GM18511 (cell line): ENCODE data around the gene AKR1C1.
"Not testable (repeated sequence)": the region's sequence is repeated elsewhere in the genome, so short reads cannot be mapped to it uniquely, and the experiment has no call there.

ENCODE experiments used
- ATAC-seq: cut with Tn5 transposase; IDR thresholded peaks from one replicate; pipeline ENCODE4 v1.9.1; 2021; ENCODE audit warnings: mild to moderate bottlenecking, moderate library complexity; ENCODE audit not compliant: unreplicated experiment

The AKR1C1 gene

DNA sequence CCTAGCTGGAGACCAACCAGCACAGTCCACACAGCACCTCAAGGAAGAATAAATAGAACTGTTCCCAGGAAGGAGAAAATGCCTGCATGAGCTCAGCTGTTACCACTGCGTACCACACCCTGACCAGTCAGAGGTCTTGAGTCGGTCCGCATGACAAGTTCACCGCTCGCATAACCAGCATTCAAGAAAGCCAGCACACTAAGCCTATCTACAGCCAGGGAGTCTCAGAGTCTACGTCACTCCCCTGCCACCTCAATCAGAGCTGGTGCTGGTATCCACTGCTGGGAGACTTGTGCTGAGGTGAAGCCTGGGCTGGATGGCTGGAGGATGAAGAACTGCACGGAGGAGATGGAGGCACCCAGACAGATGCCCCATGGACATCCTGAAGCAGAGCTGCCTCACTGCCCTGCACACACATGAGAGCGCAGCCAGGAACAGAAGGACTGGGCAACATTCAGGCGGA lies 19.6 kb downstream of the AKR1C1 start:
- no peak for ATAC-seq

DNA sequence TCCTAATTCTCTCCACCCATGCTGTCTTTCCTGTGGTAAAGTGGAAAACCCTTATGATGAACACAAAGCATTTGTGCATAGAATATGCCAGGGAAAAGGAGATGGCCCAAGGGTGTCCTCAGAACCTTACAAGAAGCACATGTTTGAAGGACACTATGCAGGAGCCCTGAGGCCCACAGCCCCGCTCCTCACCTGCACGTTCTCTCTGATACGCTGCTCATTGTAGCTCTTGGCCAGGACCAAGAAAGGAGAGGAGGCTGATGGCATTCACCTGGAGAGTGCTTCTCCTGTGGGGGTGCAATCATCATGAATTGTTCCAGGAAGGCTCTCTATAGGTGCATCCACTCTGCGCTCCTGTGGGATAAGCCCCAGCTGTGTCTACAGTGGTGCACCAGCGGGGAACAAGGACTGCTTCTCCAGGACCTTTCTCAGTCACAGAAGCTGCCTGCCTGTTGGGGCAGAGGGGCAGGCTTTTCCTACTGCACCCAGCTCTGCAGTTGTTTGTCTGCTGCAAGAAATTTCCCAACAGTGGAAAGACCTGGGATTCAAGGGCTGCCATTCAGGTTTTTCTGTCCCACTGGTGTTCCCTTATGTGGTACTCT lies 20.5 kb downstream of the AKR1C1 start:
- no peak for ATAC-seq

DNA sequence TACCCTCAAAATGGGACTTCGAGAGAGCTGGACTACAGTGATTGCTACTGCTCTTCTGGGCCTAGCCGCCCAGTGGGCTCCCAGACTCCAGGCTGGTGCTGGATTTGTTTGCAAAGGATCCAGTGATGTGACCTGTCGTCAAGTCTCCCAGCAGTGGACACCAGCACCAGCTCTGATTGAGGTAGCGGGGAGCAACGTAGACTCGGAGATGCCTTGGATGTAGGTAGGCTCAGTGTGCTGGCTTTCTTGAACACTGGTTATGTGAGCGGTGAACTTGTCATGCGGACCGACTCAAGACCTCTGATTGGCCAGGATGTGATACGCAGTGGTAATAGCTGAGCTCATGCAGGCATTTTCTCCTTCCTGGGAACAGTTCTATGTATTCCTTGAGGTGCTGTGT lies 21.0 kb downstream of the AKR1C1 start:
- ATAC-seq, result no peak

DNA sequence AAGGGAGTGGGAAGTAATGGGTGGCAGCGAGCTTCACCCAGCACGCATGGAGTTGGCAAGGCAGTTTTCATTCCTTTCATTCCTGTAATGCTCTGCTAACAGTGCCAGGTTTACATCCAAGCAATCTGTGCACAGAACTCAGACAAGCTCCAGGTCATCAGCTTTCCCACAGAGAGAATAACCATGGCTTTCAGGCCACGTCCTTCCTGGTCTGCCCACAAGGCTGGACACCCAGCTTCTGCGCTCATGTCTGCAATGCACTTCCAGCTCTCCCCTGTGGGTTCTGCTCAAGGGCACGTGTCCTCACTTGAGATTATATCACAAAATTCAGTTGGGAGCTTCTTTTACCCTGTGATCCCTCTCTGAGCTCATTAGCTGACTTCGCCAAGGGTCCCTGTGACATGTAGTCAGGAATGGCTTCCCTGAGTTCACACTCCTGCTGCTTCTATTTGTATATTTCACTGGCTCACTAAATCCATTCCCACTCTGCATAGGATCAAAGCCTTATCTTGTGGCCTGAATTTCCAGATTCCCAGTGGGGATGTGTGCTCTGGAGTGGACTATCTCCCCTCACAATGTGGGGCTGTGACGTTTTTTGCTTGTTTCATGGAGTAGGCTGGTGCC lies 21.9 kb downstream of the AKR1C1 start:
- ATAC-seq, result no peak

DNA sequence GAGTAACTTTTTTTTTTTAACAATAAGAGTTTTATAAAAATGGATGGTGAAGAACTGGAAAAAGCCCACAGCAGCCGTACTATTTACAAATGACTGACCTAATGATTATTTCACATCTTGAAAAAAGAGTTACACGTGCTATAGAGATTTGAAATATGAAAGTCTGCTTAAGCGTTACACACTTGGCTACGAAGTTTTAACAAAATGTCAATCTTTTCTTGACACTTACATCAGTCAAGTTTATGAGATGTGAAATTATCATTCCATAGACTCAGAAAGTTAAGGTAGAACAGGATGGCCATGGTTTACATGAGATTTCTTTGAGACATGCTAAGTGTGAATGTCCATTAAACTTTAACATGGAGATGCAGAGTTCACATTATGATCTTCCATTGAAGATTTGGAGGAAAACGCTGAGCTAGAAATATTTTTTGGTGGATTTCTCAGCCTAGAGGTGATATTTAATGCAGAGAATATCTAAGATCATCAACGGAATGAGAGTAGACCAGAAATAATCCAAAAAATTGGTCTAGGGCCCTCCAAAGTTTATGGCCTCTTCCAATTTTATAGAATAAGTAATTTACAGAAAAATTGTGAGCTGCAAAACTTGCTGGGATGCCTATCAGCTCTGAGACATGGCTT lies 24.9 kb downstream of the AKR1C1 start:
- ATAC-seq, result not testable (repeated sequence)

DNA sequence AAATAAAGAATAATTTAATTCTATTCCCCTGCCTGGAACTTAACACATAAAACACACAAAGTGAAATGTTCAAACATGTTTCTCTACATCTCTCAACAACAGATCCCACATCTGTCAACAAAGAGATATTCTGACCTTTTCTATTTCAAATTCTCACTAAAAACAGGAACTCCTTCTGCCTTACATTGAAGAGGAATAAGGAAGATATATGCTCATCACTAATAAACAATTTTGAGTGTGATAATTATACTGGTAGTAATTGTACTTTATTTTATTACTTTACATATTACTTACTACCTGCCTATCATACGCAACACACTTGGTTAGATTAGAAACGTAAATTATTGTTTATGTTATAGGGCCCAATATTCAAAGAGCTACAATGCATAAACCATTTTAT lies 27.0 kb downstream of the AKR1C1 start:
- ATAC-seq, result no peak

DNA sequence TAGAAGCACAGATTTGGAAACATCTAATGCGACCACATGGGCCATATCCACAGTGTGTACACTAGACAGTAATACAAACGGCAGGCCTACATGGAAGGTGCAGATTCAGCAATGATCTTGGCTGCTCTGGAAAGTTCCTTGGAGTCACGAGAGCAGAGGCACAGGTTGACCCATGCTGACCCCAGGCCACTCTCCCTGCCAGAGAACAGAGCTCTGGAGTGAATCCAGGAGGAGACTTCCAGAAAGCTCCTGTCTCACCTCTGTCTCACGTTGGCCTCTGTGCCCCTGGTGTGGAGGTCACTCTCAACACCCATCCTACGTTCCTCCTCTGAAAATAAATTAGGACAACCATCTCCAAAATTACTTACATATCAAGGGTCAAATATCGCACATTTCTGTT lies 28.2 kb downstream of the AKR1C1 start:
- ATAC-seq, result not testable (repeated sequence)

DNA sequence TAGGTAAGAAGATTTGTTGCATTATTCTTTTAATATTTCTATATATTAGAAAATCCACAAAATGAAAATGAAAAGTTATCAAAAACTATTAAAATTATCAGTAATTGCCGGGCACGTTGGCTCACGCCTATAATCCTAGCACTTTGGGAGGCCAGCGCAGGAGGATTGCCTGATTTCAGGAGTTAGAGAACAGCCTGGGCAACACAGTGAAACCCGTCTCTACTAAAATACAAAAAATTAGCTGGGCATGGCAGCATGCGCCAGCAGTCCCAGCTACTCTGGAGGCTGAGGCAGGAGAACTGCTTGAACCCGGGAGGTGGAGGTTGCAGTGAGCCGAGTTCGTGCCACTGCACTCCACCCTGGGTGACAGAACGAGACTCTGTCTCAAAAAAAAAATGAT lies 29.3 kb downstream of the AKR1C1 start:
- ATAC-seq, result not testable (repeated sequence)

DNA sequence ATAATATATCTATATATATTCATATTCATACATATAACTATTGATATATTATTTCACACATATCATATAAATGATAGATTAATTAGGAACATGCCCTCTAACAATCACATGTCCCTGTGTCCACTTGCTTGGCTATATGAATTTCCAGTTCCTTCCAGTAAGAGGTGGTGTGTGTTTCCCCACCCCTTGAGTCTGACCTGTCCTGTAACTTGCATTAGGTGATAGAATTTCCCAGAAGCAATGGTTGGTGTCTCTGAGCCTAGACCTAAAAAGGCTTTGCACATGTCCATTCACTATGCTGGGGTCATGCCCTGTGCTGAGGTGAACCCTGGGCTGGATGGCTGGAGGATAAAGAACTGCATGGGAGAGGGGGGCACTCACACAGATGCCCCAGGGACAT lies 31.0 kb downstream of the AKR1C1 start:
- not testable (repeated sequence) for ATAC-seq

DNA sequence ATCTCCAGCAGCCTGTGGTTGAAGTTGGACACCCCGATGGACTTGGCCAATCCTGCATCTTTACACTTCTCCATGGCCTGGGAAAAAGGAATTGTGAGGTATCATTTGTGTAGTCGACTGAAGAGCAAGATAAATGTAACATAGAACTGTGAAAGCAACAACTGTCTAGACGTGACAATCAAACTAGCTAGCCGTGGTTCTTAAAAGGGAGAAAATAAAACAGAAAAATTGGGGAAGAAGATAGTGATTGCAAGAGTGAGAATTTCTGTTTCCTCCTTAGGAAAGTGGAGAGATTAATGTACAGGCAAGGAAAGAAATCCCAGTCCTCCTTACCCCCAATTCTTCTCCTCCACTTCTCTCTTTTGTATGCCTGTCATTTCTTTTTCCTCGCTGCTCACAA lies 35.5 kb downstream of the AKR1C1 start:
- ATAC-seq, result no peak

DNA sequence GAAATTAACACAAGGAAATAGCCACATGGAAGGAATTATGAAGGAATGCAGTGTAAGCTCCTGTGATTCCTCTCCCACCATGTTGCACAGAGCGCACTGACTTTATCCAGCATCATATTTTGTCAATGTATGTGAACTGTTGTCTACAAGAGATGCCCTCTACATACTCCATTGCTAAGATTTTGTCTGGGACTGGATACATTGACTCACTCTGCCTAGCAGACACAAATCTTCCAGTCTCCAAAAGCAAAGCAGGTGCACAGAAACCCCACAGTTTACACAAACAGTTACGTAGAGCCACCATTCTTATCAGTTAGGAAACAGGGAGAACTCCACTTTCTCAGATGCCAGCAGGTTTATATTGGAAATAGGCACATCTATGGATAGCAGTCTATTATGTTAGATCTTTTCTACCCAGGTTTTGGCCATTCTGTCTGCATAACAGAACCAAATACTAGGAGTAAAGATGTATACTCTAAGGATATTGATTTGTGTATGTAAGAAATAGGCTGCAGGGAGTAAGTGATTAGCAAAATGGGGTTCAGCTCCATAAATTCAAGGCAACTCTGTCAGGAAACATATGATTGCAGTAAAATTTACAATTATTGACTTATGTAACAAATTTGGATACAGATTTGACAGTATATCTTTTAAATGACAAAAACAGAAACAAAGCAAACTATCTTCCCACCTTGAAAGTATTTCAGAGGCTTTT lies 39.0 kb downstream of the AKR1C1 start:
- ATAC-seq, result no peak

DNA sequence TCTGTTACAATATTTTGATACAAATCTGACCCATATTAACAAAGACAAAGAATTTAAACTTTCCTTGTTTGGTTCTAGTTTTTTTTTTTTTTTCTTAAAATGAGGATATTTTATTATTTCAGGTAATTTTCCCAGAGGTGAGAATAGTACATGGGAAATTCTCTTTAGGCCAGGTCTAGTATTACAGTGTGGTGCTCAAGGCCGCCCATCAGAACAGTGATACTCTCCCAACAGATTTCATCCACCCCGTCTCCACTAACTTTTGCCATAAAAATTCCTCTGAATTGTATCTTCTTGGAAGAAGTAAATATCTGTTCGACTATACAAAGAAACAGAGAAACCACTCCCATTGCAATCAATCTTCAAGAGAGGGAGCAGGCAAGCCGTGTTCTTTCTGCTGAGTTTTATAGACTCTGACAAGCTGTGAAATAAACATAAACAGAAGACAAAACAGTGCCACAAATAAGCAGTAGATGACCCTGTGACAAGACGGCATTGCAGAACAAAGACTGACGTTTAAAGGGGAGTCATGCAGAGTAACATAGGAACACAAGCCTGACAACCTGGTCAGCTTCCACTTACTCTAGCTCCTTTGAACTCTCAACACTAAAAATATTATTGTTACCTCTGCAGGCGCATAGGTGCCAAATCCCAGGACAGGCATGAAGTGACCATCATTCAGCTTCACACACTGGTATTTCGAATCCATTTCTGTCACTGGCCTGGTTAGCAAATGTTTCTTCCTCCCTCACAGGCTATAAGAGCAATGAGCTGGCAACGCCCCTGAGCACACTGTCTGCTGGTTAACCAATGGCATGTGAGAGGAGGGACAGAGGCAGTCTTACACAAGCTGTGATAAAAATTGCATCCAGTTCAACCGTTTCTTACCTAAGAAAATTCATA lies 40.2 kb downstream of the AKR1C1 start, which contains the start of gene AKR1C2:
Gene AKR1C2 (minus strand): TSS at position 731 of the 903 bp plus-strand sequence. CDS start 22 bp downstream, at position 709.
- not testable (repeated sequence) for ATAC-seq

DNA sequence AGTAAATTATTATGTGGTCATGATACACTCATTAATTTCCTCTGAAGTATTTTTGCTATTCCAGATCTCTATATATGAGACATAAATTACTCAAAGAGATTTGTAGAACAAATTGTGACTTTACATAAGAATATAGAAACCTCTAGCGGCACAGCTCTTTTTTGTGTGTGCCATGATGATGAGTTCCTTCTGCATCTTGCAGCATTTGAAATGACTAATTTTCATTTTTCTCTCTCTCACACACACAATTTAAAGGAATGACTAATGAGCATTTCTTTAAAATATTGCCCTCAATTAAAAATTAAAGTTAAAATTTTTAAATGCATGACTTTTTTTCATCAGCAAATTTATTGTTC lies 40.8 kb downstream of the AKR1C1 start:
- ATAC-seq, result not testable (repeated sequence)

DNA sequence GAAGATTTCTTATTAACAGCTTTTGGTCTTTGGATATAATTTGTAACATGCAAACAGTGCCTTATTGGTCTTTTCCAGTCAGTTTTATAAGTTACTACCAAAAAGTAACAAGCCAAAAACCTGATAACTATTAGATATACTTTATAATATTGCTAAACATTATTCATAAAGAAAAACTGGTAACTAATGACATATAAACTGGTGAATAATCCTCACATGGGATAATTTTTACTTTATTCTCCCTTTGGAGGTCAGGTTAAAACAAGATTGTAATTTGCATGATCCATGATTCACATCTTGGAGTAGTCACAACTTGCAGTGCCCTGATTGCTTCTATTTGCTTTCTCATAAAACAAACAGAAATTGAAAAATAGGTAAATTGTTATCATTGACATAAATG lies 41.3 kb downstream of the AKR1C1 start:
- ATAC-seq, result not testable (repeated sequence)

DNA sequence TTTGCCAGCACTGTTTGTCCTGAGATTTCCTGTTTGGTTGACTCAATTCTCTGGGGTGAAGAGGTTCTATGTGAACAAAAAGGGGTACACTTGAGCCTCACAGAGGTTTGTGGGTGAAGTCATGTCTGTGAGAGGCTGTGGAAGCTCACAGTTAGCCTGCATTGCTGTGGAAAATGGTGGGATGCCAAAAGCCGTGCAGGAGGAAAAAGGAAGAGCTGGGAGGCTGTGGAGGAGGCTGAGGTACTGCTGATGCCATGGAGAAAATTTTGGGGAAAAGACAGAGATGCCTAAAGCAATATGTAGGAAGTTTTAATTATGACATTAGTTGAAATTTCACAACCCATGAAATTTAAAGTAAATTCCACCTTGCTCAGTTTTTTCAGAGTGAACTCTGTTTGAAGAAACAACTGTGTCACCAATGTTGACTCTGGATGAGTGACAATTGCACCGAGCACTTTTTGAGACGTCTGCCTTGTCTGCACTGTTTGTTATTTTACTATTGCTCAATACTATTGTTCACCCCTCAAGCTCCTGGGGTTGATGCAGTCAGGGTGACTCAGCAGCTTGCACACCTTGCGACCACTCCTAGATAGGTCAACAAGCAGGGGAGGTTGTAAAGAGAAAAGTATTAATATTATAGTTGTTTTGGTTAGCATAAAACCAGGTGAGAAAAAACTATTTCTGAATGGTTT lies 45.8 kb downstream of the AKR1C1 start:
- ATAC-seq, result not testable (repeated sequence)

DNA sequence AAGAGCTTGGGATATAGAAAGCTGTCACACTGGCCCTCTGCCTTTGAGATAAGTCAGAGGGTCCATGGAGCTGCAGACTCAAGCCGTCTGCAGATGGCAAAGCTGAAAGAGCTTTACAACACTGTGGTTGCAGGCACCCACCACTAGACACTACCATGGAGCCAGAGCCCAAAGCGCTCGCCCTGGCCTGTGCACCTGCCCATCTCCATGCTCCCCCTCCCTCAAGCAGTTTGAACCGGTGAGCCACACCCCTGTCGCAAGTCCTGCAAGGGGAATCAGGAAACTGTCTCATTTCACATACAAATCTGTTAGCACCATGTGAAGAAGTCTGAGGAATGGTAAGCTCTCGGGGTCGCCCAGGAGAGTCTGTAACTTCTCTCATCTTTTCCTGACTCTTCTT lies 46.8 kb downstream of the AKR1C1 start:
- not testable (repeated sequence) for ATAC-seq

DNA sequence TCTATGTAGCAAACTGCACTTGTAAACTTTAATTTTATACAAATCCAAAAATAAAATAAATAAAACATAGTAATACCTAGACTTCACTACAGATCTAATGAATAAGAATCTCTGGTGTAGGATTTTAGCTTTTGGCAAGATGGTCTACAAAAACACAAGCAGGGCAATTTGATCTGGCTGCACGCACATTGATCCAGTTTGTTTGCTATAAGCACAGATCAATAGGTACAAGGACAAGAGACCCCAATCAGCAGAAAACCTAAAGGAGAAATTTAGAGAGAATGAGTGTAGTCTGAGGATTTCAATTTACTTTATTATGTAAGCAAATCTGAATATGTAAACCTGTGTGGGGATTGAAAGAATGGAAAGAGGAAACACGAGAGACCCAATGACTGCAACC lies 48.2 kb downstream of the AKR1C1 start:
- ATAC-seq, result not testable (repeated sequence)

DNA sequence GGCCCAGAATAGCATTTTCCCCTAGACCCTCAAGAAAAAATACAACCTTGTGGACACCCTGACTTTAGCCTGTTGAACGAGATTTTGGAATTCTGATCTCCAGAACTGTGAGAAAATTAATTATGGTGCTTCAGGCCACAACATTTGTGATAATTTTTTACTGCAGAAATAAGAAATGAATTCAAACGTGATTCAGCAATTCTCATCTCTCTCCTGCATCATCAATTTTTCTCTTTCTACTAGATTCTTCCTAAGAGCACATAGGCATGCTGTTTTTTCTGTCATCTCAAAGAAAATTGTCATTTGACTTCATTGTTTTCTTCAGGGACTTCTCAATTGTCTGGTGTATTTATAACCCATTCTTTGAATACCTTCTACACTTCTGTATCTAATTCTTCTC lies 49.4 kb downstream of the AKR1C1 start:
- ATAC-seq, result no peak

DNA sequence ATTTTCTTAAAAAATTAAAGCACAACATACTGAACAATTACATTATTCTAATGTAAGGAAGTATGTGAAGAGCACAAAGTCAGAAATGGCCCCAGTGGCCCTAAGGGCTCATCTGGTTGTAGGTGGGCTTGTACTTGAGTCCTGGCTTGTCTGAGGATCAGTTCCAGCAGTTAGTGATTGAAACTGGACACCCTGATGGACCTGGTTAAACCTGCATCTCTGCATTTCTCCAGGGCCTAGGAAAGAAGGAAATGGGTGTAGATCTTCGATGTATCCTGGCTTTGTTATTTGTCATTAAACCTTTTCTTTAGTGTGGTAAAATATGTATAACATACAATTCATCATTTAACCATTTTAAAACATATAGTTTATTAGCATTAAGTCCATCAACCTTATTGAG lies 50.2 kb downstream of the AKR1C1 start:
- ATAC-seq, result no peak
